Adrenal gland (tissue), 12 donors: Measurements from ENCODE around the gene RELN. TPM values are rescaled to one million over a fixed set of nuclear protein-coding genes. Genes with fewer than 3 reads are reported as not detected.

Experiments
- DNase-seq, 7 donors: peaks; one replicate each; pipeline ENCODE4 v3.0.0-alpha.2; 2019 to 2020
- H3K27ac ChIP-seq, 5 donors: fragments of 200-600 bp; sonication (generic) in 4 of 5; 1 replicate in 3 of 5; 2 replicates in 2 of 5; pipeline versions ENCODE4 v1.5.1 to v1.8.0; 2016 to 2020; ENCODE audit warnings: mild to moderate bottlenecking in 1 of 5
- H3K27me3 ChIP-seq: fragments of 200-600 bp; 2 replicates; pipeline ENCODE4 v1.8.0; 2021
- H3K36me3 ChIP-seq, 2 donors: fragments of 200-600 bp; replicated peaks in 1 of 2; 1 replicate in 1 of 2; 2 replicates in 1 of 2; pipeline versions ENCODE4 v1.5.1 to v1.8.0; 2018 to 2022
- H3K4me1 ChIP-seq, 2 donors: fragments of 200-600 bp; replicated peaks in 1 of 2; 1 replicate in 1 of 2; 2 replicates in 1 of 2; pipeline versions ENCODE4 v1.5.1 to v1.8.0; 2018 to 2021
- H3K4me3 ChIP-seq, 4 donors: fragments of 200-600 bp; sonication (generic) in 3 of 4; one replicate each; pipeline ENCODE4 v1.5.1; 2016 to 2018
- H3K9me3 ChIP-seq, 3 donors: fragments of 200-600 bp; sonication (generic) in 1 of 3; replicated peaks in 1 of 3; 1 replicate in 2 of 3; 2 replicates in 1 of 3; pipeline versions ENCODE4 v1.5.1 to v1.8.0; 2016 to 2021
- POLR2A ChIP-seq, 2 donors: fragments of 450-650 bp; IDR thresholded peaks; one replicate each; pipeline ENCODE4 v1.6.1; 2017; ENCODE audit warnings: antibody characterized with exemption in 2 of 2, mild to moderate bottlenecking in 2 of 2, moderate library complexity in 1 of 2
- WGBS, 4 donors: extraction: QIAGEN DNeasy Blood & Tissue Kit in 2 of 4; methylation state at CpG; one replicate each; pipeline versions ENCODE4 v1.1.5 to v1.1.7; 2013 to 2017; 5-methylcytosine and 5-hydroxymethylcytosine counted together
- intact Hi-C, 2 donors: fragments of 100-400 bp; cut with DNase I; formaldehyde crosslinking; loops; one replicate each; pipeline versions ENCODE4 v1.14.1 to v1.15.0; 2022 to 2023
- polyA plus RNA-seq, 3 donors: library from polyadenylated mRNA; stranded (reverse); fragments of 200-250 nt in 2 of 3; fragments of 350-450 nt in 1 of 3; fragmentation: Illumina TruSeq in 1 of 3; extraction: RNeasy Lipid Tissue Mini Kit (QIAGEN cat#74804) in 1 of 3; gene quantifications; one replicate each; pipeline ENCODE4 v1.2.3, GENCODE V29; 2013 to 2014
- small RNA-seq, 2 donors: library from RNA; depleted of rRNA; stranded (forward); fragments of <200 nt; gene quantifications; one replicate each; pipeline ENCODE3, GENCODE V24; 2016
- total RNA-seq, 9 donors: library from RNA; depleted of rRNA in 4 of 9; stranded (reverse); fragments of >200 nt in 4 of 9; fragments of 120-200 nt in 1 of 9; fragmentation: NEBNext Ultra II Directional in 1 of 9; extraction: Animal tissue kit (Norgen Biotek cat#: 25700) in 1 of 9; gene quantifications; one replicate each; pipeline versions ENCODE4 v1.1.0 to v1.2.4, GENCODE V29; 2013 to 2023
- TF ChIP-seq, protein P1 (sequence below), 6 experiments: fragments of 450-650 bp in 4 of 6; fragments of 200-600 bp in 2 of 6; sonication (generic) in 1 of 6; IDR thresholded peaks; 1 replicate in 5 of 6; 2 replicates in 1 of 6; pipeline versions ENCODE4 v1.5.1 to v1.8.0; 2016 to 2021; ENCODE audit warnings: antibody characterized with exemption in 6 of 6, mild to moderate bottlenecking in 2 of 6, moderate library complexity in 1 of 6
- donor health status: healthy with polysubstance abuse.
- donor health status: Bipolar disorder and iron deficiency.
- donor health status: DM: yes; HTN: yes; CAD: no.
- donor health status: DM: no; HTN: no; CAD: no.
- donor health status: DM: no; HTN: no; CAD: no.
- donor health status: DM: yes; HTN: yes; CAD: no.

The RELN gene
- total and polyA plus RNA-seq, 12 donors, result 0.88 to 7.9 (median 2.3) TPM

DNA sequence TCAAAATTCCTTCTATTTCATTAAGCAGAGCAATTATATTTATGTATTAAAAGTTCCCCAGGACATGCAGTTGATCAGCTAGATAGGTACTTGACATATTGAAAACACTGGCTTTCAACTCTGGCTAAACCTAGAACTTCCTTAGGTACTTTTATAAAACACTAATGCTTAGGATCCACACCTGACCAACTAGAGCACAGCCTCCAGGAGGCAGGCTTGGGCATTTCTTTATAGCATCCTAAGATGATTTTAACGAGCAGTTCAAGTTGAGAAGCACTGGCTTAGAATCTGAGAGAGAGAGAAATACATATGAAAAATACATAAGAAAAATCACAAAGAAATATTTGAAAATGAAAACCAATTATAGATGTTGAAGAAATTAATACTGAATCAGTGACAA lies 564.3 kb downstream of the RELN start:
- H3K36me3 ChIP-seq, result no peaks in the 10 kb centered on the region
- H3K9me3 ChIP-seq, result no peaks in the 10 kb centered on the region
- peaks cover 0 to 9% of the 10 kb centered on the region in 2 donors for H3K4me1 ChIP-seq
- no peak for TF ChIP-seq POLR2A (IDR thresholded peaks at IDR 0.05)
- TF ChIP-seq, protein P1, sequence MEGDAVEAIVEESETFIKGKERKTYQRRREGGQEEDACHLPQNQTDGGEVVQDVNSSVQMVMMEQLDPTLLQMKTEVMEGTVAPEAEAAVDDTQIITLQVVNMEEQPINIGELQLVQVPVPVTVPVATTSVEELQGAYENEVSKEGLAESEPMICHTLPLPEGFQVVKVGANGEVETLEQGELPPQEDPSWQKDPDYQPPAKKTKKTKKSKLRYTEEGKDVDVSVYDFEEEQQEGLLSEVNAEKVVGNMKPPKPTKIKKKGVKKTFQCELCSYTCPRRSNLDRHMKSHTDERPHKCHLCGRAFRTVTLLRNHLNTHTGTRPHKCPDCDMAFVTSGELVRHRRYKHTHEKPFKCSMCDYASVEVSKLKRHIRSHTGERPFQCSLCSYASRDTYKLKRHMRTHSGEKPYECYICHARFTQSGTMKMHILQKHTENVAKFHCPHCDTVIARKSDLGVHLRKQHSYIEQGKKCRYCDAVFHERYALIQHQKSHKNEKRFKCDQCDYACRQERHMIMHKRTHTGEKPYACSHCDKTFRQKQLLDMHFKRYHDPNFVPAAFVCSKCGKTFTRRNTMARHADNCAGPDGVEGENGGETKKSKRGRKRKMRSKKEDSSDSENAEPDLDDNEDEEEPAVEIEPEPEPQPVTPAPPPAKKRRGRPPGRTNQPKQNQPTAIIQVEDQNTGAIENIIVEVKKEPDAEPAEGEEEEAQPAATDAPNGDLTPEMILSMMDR (IDR thresholded peaks at IDR 0.05), result no peak
- WGBS, 4 donors, result 62 to 83% (median 73%) methylated on average over 1 of the region's 1 CpG
- intact Hi-C loops, result no loop called here
- no peak overlapping the region for H3K4me3 ChIP-seq
- H3K27ac ChIP-seq, result no peak overlapping the region
- H3K27me3 ChIP-seq, result no peaks in the 10 kb centered on the region
- no peak for DNase-seq

DNA sequence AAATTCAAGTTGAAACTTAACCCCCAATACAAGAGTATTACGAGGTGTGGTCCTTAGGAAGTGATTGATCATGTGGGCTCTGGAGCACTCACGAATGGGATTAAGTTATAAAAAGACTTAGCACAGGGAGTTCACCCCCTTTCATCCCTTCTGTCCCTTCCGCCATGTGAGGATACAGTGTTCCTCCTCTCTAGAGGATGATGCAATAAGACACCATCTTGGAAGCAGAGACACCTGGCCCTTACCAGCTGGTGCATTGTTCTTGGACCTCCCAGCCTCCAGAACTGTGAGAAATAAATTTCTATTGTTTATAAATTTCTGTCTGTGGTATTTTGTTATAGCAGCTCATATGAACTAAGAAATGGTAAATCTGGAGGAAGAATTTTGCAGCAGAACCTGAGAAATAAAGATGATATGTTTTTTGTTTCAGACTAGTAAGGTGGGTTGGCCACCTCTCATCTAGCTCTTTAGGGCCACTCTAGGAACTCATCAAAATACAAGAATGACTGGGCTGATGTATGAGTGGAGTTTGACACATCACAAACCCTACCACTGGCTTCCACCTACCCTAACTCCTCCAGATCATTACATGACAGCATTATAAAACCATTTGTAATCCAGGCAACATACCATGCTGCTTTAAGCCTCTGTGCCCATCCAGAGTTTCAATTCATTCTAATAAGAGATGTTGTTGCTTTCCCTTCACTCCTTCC lies 565.8 kb downstream of the RELN start:
- no peaks in the 10 kb centered on the region for H3K36me3 ChIP-seq
- H3K4me3 ChIP-seq, result no peak overlapping the region
- H3K9me3 ChIP-seq, result no peaks in the 10 kb centered on the region
- TF ChIP-seq, protein P1 (IDR thresholded peaks at IDR 0.05), result no peak
- TF ChIP-seq POLR2A (IDR thresholded peaks at IDR 0.05), result no peak
- peaks cover 0 to 9% of the 10 kb centered on the region in 2 donors for H3K4me1 ChIP-seq
- H3K27me3 ChIP-seq, result no peaks in the 10 kb centered on the region
- H3K27ac ChIP-seq, result no peak overlapping the region
- no peak for DNase-seq
- WGBS, 4 donors, result 82 to 92% (median 89%) methylated on average over 3 of the region's 3 CpGs
- intact Hi-C loops, result no loop called here

Small RNA genes lying within 50 kb of the gene (small RNA-seq; reads per million reads assigned to genes)
- 0 reads per million in 2 donors for gene RF00019

Other genes with a start within 250 kb of the RELN start
- 10 to 100 TPM in 8 of 9 donors, 1 to 10 TPM in 1; 6.6 to 97.7 (median 20.6) TPM for gene ORC5, start 218.4 kb upstream of the RELN start, total RNA-seq
- 10 to 100 TPM in 1 of 3 donors, 1 to 10 TPM in 2; 4.5 to 32.3 (median 5.2) TPM for gene ORC5, start 218.4 kb upstream of the RELN start, polyA plus RNA-seq